OCI-LY7 (cell line): ENCODE results near the gene FOXI1.

ENCODE experiments used
- CTCF ChIP-seq: fragments of 200-600 bp; sonication (generic); conservative IDR thresholded peaks from 2 replicates; pipeline ENCODE4 v1.5.1; 2014; ENCODE audit warnings: mild to moderate bottlenecking, antibody characterized with exemption, low read length, moderate library complexity, mixed read lengths
- EZH2phosphoT487 ChIP-seq: fragments of 200-600 bp; sonication (generic); IDR thresholded peaks from 2 replicates; pipeline ENCODE4 v1.6.1; 2018; ENCODE audit warnings: low read depth, borderline replicate concordance, mild to moderate bottlenecking, mixed run types, antibody characterized with exemption, low read length, moderate library complexity, mixed read lengths

GRCh38 chr5:170150713-170151096, 45.0 kb downstream of the FOXI1 start:
- TF ChIP-seq CTCF (no peak), EZH2phosphoT487 (no peak)
